ENCODE measurements around the gene HIBCH. TPM values are rescaled to one million over a fixed set of nuclear protein-coding genes. Genes with fewer than 3 reads are reported as not detected.

The HIBCH gene
- polyA plus RNA-seq, 2 of the 4 experiments (the other 2 are of a cell fraction): 21.8 to 26.9 TPM

- no peak overlapping the region for H3K27ac ChIP-seq
- no peak for TF ChIP-seq CEBPB (IDR thresholded peaks at IDR 0.05)
- TF ChIP-seq TP53 (CRISPR knock-in tag; IDR thresholded peaks at IDR 0.05): no peak
- TF ChIP-seq, protein P1, sequence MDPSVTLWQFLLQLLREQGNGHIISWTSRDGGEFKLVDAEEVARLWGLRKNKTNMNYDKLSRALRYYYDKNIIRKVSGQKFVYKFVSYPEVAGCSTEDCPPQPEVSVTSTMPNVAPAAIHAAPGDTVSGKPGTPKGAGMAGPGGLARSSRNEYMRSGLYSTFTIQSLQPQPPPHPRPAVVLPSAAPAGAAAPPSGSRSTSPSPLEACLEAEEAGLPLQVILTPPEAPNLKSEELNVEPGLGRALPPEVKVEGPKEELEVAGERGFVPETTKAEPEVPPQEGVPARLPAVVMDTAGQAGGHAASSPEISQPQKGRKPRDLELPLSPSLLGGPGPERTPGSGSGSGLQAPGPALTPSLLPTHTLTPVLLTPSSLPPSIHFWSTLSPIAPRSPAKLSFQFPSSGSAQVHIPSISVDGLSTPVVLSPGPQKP (IDR thresholded peaks at IDR 0.05; ENCODE audit: low read depth, low read length): no peak
- no peak for TF ChIP-seq HDAC2 (IDR thresholded peaks at IDR 0.05)
- no peak for TF ChIP-seq ZC3H11A (IDR thresholded peaks at IDR 0.05)
- TF ChIP-seq CHD4 (IDR thresholded peaks at IDR 0.05; ENCODE audit: borderline replicate concordance): no peak
- TF ChIP-seq POLR2AphosphoS2 (conservative IDR thresholded peaks at IDR 0.05; ENCODE audit: low read length): no peak
- TF ChIP-seq ZNF302 (CRISPR knock-in tag; IDR thresholded peaks at IDR 0.05): no peak
- no peak for TF ChIP-seq JUN (IDR thresholded peaks at IDR 0.05)
- TF ChIP-seq MAZ (IDR thresholded peaks at IDR 0.05; ENCODE audit: borderline replicate concordance, low read depth, low read length): no peak
- TF ChIP-seq SMC3 (IDR thresholded peaks at IDR 0.05): no peak
- TF ChIP-seq EHMT2 (IDR thresholded peaks at IDR 0.05; ENCODE audit: low read depth): no peak
- no peak for DNase-seq (ENCODE audit: low read depth in 1 of 2, low spot score in 1 of 2)
- CTCF ChIA-PET: no interaction called here
- H3K4me1 ChIP-seq: peaks cover 8% of the 10 kb centered on the region; the same call in 1 of the 3 replicates
- no peak for ATAC-seq
- H3K9me3 ChIP-seq: no peaks in the 10 kb centered on the region
- WGBS (ENCODE audit: missing lambda C conversion rate): 35% methylated on average over 1 of the region's 2 CpGs
- no peak overlapping the region for H3K4me2 ChIP-seq
- FAIRE-seq: no peak
- H3K4me3 ChIP-seq: no peak overlapping the region
- POLR2A ChIA-PET: no interaction called here
These were observed 6.0 kb upstream of the HIBCH start for GRCh38 chr2:190325588-190325987.

- no peak for ATAC-seq
These were observed 3.8 kb upstream of the HIBCH start for GRCh38 chr2:190323406-190323805.

GRCh38 chr2:190320696-190321095, 1.1 kb upstream of the HIBCH start:
- Histone ChIP-seq H3K4me3 (no peak overlapping the region), H3K4me2 (peak overlapping the region; percentile 61), H3K4me1 (peaks cover 14% of the 10 kb centered on the region), H3K27ac (peak overlapping the region in 1 of 2 experiments; percentile 91; a peak in 4 of 6 replicates), H3K9me3 (no peaks in the 10 kb centered on the region)
- DNase-seq (ENCODE audit: low read depth in 1 of 2, low spot score in 1 of 2) (no peak), FAIRE-seq (no peak), ATAC-seq (no peak)
- 90% methylated on average over 4 of the region's 4 CpGs for WGBS (ENCODE audit: missing lambda C conversion rate)
- ChIA-PET POLR2A (no interaction called here), CTCF (interaction anchor here (0.7 to 2.3 kb wide), 13 partner anchors 8 to 232 kb away, joined by 3 to 12 read pairs (median 5); no protein-coding TSS in a partner anchor)
- TF ChIP-seq KDM5A (IDR thresholded peaks at IDR 0.05) (no peak), TP53 (CRISPR knock-in tag; IDR thresholded peaks at IDR 0.05) (no peak), EHMT2 (IDR thresholded peaks at IDR 0.05; ENCODE audit: low read depth) (no peak), POLR2AphosphoS2 (conservative IDR thresholded peaks at IDR 0.05; ENCODE audit: low read length) (no peak), NPAS2 (CRISPR knock-in tag; IDR thresholded peaks at IDR 0.05; ENCODE audit: borderline replicate concordance) (no peak), CEBPB (IDR thresholded peaks at IDR 0.05) (no peak)

More at GRCh38 chr2:190323406-190323805, 3.8 kb upstream of the HIBCH start:
- no peak overlapping the region for H3K27ac ChIP-seq
- ChIA-PET POLR2A (no interaction called here), CTCF (interaction anchor here (1.5 kb wide), 1 partner anchor 234 kb away, joined by 3 read pairs; no protein-coding TSS in a partner anchor)
- FAIRE-seq: no peak
- H3K4me3 ChIP-seq: no peak overlapping the region
- no peak for TF ChIP-seq HOXB13 (CRISPR knock-in tag; IDR thresholded peaks at IDR 0.05; ENCODE audit: low read depth)
- no peak for TF ChIP-seq NR3C1 (IDR thresholded peaks at IDR 0.05)
- TF ChIP-seq RFX5 (IDR thresholded peaks at IDR 0.05): no peak
- TF ChIP-seq PHF8 (IDR thresholded peaks at IDR 0.05; ENCODE audit: borderline replicate concordance, low read depth): no peak
- TF ChIP-seq CBX2 (IDR thresholded peaks at IDR 0.05; ENCODE audit: borderline replicate concordance, low read depth): no peak
- TF ChIP-seq HEYL (CRISPR knock-in tag; IDR thresholded peaks at IDR 0.05): no peak
- no peak for TF ChIP-seq POLR2AphosphoS2 (conservative IDR thresholded peaks at IDR 0.05; ENCODE audit: low read length)
- TF ChIP-seq FOXS1 (CRISPR knock-in tag; IDR thresholded peaks at IDR 0.05): no peak
- TF ChIP-seq BCL3 (IDR thresholded peaks at IDR 0.05): no peak
- no peak for TF ChIP-seq KDM1A (IDR thresholded peaks at IDR 0.05; ENCODE audit: low read depth)
- no peak for TF ChIP-seq NPAS2 (CRISPR knock-in tag; IDR thresholded peaks at IDR 0.05; ENCODE audit: borderline replicate concordance)
- TF ChIP-seq BHLHE40 (IDR thresholded peaks at IDR 0.05; ENCODE audit: low read depth, low read length): no peak
- DNase-seq (ENCODE audit: low read depth in 1 of 2, low spot score in 1 of 2): no peak
- no peak overlapping the region for H3K4me2 ChIP-seq
- H3K9me3 ChIP-seq: no peaks in the 10 kb centered on the region
- peaks cover 11% of the 10 kb centered on the region for H3K4me1 ChIP-seq

Measured in A549 (cell line).